ENCODE data around the gene ACADS. TPM values are rescaled to one million over a fixed set of nuclear protein-coding genes. Genes with fewer than 3 reads are reported as not detected.
A peak's percentile ranks its signal among the peaks of the same experiment; 100 is the strongest.

Gene ACADS
- total RNA-seq, 1 experiment from 2014 or later: 16.0 TPM

DNA sequence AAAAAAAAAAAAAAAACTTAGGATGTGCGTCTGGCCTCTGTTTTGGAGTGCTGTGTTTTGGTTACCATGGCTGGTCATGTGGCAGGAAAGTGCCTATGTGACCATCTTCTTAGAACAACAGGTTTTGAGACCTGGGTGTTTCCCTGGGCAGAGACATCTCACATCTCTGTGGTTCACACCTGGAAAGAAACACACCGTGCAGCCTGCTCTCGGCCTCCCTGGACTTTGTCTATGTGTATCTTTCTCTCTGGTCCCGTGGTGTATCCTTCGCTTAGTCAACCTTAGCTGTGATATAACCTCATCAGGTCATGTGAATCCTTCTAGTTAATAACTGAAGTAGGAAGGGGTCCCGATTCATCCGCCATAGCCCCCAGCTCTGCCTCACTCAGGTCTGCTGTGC, 22.6 kb downstream of the ACADS start:
- no peak for DNase-seq
- Histone ChIP-seq H3K27me3 (ENCODE audit: control insufficient read depth, insufficient read depth, low read length) (no peaks in the 10 kb centered on the region), H3K36me3 (replicated peaks; ENCODE audit: control insufficient read depth, insufficient read depth, low read length) (no peaks in the 10 kb centered on the region), H3K4me3 (ENCODE audit: insufficient read depth, low read depth, low read length) (no peak overlapping the region)

DNA sequence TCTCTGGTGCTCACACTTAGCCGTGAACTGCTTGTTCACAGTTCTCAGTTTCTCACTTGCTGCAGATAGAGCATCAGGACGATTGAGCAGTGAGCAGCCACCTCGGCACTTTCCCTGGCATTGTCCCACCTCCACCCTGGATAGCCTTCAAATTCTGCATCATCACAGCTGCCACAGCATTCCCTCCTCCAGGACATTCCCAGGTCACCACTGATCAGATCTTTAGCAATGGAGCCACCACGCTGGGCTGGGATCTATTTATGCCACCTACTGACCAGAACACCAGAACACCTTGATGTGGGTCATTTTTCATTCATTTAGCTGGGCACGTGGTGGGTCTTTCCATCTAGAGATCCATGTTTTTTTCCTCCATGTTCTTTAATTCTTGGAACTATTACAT, 23.6 kb downstream of the ACADS start:
- DNase-seq: no peak
- no peaks in the 10 kb centered on the region for H3K27me3 ChIP-seq (ENCODE audit: control insufficient read depth, insufficient read depth, low read length)
- no peak overlapping the region for H3K4me3 ChIP-seq (ENCODE audit: insufficient read depth, low read depth, low read length)
- no peaks in the 10 kb centered on the region for H3K36me3 ChIP-seq (replicated peaks; ENCODE audit: control insufficient read depth, insufficient read depth, low read length)

DNA sequence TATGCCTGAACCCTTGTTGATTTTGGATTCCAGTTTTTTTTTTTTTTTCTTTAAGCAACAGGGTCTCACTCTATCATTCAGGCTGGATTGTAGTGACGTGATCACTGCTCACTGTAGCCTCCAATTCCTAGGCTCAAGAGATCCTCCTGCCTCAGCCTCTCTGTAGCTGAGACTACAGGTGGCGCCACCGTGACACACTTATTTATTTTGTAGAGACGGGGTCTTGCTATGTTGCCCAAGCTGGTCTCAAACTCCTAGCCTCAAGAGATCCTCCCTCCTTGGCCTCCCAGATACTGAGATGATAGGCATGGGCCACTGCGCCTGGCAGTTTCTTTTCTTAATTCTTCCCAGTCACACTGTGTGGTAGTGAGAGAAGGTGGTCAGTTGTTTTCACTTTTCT, 25.2 kb downstream of the ACADS start:
- no peaks in the 10 kb centered on the region for H3K36me3 ChIP-seq (replicated peaks; ENCODE audit: control insufficient read depth, insufficient read depth, low read length)

DNA sequence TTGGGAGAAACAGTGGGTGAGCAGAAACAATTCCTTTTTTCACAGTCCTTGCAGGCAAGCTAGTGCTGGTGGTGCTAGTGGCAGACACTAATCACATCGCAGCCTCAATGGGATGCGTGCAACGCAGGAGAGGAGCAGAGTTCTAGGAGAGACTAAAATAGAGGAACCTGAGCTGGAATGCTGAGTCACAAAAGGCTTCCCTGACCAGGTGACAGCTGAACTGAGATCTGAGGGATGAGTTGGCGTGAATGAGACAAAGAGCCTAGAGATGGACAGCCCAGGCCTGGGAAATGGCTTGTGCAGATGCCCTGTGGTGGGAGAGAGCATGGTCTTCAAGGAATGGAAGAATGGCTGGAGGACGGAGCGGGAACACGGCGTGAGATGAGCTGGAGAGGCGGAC, 25.8 kb downstream of the ACADS start:
- no peak overlapping the region for H3K4me3 ChIP-seq (ENCODE audit: insufficient read depth, low read depth, low read length)
- H3K27me3 ChIP-seq (ENCODE audit: control insufficient read depth, insufficient read depth, low read length): no peaks in the 10 kb centered on the region
- H3K36me3 ChIP-seq (replicated peaks; ENCODE audit: control insufficient read depth, insufficient read depth, low read length): no peaks in the 10 kb centered on the region
- DNase-seq: no peak

More for the DNA sequence above, 25.2 kb downstream of the ACADS start:
- Histone ChIP-seq H3K27me3 (ENCODE audit: control insufficient read depth, insufficient read depth, low read length) (no peaks in the 10 kb centered on the region), H3K4me3 (ENCODE audit: insufficient read depth, low read depth, low read length) (no peak overlapping the region)
- DNase-seq: no peak

DNA sequence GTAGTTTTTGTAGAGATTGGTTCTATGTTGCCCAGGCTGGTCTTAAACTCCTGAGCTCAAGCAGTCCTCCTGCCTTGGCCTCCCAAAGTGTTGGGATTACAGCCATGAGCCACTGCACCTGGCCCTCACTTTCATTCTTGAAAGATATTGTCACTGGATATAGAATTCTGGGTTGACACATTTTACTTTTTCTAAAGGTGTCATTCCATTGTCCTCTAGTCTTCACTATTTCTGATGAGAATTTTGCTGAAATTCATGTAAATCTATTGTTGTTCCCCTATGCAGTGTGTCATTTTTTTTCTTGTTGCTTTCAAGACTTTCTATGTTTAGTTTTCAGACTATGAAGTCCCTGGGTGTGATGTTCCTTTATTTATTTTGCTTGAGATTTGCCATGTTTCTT, 29.2 kb downstream of the ACADS start:
- H3K36me3 ChIP-seq (replicated peaks; ENCODE audit: control insufficient read depth, insufficient read depth, low read length): no peaks in the 10 kb centered on the region
- no peak for DNase-seq
- H3K4me3 ChIP-seq (ENCODE audit: insufficient read depth, low read depth, low read length): no peak overlapping the region
- H3K27me3 ChIP-seq (ENCODE audit: control insufficient read depth, insufficient read depth, low read length): no peaks in the 10 kb centered on the region

DNA sequence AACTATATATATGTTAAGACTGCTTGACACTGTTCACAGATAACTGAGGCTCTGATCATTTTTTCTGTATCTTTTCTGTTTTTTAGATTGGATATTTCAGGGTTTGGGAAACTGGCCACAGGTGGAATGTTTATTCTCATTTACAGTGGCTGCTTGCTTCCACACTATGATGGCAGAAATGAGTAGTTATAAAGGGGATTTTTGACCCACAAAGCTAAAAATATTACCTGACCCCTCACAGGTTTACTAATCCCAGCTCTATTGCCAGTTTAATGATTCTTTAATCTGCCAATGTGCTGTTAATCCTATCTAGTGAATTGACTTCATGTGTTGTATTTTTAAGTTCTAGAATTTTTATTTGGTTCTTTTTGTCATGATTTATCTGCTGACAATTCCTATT, 29.6 kb downstream of the ACADS start:
- no peak for DNase-seq
- H3K36me3 ChIP-seq (replicated peaks; ENCODE audit: control insufficient read depth, insufficient read depth, low read length): no peaks in the 10 kb centered on the region
- H3K4me3 ChIP-seq (ENCODE audit: insufficient read depth, low read depth, low read length): no peak overlapping the region

DNA sequence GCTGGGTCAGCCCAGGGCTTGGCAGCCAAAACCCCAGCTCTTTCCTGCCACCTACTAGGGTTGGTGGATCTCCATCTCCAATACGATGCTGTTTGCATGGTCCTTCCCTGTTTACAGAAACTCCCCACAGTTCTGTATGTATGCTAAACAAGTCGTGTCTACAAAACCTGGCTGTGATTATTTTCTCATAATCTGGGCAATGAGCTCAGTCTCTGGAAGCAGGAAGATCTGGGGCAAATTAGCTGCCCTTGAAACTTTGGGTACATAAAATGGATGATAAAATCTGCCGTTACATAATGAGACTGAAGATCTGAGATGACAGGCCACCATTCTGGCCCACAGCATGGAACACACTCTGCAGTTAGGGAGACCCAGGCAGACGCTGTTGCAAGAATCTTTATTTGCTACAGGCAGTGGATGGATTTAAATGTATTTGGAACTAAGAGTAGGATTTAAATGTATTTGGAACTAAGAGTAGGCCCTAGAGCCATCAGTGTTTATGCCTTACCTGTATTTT, 31.7 kb downstream of the ACADS start:
- DNase-seq: no peak
- H3K36me3 ChIP-seq (replicated peaks; ENCODE audit: control insufficient read depth, insufficient read depth, low read length): no peaks in the 10 kb centered on the region
- H3K27me3 ChIP-seq (ENCODE audit: control insufficient read depth, insufficient read depth, low read length): no peaks in the 10 kb centered on the region
- H3K4me3 ChIP-seq (ENCODE audit: insufficient read depth, low read depth, low read length): no peak overlapping the region

More for the DNA sequence above, 29.6 kb downstream of the ACADS start:
- H3K27me3 ChIP-seq (ENCODE audit: control insufficient read depth, insufficient read depth, low read length): no peaks in the 10 kb centered on the region

DNA sequence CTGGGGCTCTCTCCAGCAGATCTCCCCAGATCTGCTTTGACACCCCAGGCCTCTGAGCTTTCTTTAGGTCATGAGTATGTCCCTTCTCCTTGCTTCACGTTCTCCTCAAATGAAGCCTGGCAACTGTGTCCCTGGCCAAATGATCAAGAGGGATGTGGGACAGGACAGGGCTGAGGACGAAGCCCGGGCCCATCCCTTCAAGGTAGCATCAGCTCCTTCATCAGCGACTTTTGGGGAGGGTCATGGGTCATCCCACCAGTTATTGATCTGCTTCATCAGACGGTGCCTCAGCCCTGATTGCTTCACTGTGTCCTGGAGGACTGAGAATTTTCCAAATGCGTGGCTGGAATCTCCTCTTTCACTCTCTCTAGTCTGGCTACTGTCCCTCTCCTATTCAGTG, 32.3 kb downstream of the ACADS start:
- Histone ChIP-seq H3K36me3 (replicated peaks; ENCODE audit: control insufficient read depth, insufficient read depth, low read length) (no peaks in the 10 kb centered on the region), H3K4me3 (ENCODE audit: insufficient read depth, low read depth, low read length) (no peak overlapping the region), H3K27me3 (ENCODE audit: control insufficient read depth, insufficient read depth, low read length) (no peaks in the 10 kb centered on the region)
- no peak for DNase-seq

DNA sequence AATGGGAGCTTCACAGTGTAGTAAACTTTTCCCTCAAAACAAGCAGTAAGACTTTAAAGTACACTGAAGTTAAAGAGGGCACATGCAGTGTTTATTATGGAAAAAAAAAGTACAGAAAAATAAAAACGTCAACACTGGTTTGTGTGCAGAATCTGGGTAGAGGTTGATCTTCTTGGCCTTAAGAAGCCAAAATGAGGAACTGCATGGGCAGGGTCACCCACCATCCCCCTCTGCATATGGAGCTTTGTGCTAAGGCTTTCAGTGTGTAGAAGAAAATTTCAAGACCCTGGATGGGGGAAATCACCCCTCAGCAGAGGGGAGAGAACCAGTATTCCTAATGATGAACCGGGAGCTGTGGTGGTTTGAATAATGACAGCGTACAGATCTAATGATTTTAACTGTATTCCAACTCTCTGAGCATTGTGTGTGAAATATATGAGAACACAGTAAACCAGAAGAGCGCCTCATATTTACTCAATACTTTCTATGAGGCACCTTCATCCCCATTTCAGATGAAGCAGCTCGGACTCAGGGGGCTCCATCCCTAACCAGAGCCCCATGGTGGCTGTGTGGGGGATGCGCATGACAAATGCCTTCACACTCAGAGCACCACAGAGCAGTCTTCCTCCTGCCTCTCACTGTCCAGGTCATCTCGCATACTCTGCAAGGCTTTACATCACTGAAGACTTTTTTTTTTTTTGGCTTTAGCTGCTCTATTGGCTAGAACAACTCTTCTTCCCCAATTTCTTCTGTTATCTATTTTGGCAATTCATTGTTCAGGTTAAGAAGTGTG, 33.4 kb downstream of the ACADS start:
- DNase-seq: peak; percentile 73
- Histone ChIP-seq H3K27me3 (ENCODE audit: control insufficient read depth, insufficient read depth, low read length) (no peaks in the 10 kb centered on the region), H3K36me3 (replicated peaks; ENCODE audit: control insufficient read depth, insufficient read depth, low read length) (peaks cover 1% of the 10 kb centered on the region), H3K4me3 (ENCODE audit: insufficient read depth, low read depth, low read length) (no peak overlapping the region)

DNA sequence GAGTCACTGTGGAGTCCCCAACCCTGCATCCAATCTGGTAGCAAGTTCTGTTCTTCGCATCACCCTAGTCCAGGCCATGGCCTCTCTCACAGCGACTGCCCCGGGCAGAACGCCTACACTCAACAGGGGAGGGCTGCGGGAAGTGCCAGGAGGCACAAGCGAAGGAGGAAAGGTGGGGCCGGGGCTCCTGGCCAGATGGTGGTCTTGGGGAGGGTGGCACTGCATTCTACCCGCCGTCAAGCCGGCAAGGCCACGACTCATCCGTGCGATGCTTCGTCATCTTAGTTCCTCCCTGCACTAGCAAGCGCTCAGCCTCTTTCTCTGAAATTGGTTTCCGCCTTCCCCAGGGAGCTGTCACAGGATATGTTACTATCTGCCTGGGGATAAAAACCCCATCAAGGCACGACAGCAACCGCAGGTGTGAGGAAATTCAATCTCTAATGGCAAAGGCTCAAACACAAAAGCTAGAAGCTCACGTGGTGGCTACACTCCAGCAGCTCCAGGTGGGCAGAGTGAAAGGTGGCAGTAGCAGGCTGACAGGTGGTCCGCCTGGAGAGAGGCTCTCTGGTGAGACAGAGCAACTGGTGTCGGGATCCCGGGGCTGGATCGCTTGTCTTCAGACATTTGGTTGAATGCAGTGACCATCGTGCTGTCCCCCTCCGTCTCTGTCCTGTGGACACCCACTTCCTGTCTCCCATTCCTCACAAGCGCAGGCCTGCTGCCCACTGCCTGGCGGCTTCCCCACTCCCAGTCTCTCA, 34.1 kb downstream of the ACADS start:
- DNase-seq: no peak
- no peaks in the 10 kb centered on the region for H3K27me3 ChIP-seq (ENCODE audit: control insufficient read depth, insufficient read depth, low read length)
- H3K4me3 ChIP-seq (ENCODE audit: insufficient read depth, low read depth, low read length): no peak overlapping the region
- peaks cover 1% of the 10 kb centered on the region for H3K36me3 ChIP-seq (replicated peaks; ENCODE audit: control insufficient read depth, insufficient read depth, low read length)

DNA sequence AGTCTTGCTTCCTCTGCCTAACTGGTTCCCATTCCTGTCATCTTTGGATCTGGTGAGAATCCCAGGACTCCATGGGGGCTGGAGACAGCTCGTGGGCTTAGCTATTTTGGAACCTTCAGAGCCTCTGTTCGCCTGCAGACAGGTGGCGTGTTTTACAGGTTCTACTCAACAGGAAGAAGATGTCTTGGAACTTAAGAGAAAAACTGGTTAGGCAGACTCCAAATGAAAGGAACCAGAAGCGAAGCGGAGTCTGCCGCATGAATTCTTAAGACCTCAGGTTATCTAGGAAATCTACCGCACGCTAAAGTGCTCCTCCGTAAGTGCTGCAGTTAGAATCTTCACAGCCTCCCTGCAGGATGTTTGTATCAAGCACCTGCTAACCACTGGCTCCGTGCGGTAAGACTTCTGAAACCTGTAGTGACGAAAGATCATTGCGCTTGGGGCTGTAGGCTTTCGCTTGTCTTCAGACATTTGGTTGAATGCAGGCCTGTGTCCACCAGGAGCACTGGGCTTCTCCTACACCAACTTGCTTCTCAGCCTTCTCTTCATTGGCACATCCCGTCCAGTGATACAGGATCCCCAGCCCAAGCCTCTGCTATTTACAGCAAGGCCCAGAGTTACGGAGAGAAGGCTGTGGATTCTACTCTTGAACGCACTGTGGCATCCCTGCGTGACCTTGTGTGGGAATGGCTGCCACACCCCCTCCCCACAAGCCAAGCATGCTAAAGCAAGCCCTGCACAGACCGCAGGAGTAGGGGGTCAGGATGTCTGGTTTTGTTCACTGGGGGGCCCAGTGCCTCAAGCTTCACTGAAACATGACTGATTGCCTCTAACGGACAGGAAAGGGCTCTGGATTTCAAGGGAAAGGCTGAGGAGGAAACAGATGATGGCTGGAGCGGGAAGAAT, 35.0 kb downstream of the ACADS start:
- H3K4me3 ChIP-seq (ENCODE audit: insufficient read depth, low read depth, low read length): no peak overlapping the region
- H3K27me3 ChIP-seq (ENCODE audit: control insufficient read depth, insufficient read depth, low read length): no peaks in the 10 kb centered on the region
- DNase-seq: no peak
- H3K36me3 ChIP-seq (replicated peaks; ENCODE audit: control insufficient read depth, insufficient read depth, low read length): peaks cover 1% of the 10 kb centered on the region

DNA sequence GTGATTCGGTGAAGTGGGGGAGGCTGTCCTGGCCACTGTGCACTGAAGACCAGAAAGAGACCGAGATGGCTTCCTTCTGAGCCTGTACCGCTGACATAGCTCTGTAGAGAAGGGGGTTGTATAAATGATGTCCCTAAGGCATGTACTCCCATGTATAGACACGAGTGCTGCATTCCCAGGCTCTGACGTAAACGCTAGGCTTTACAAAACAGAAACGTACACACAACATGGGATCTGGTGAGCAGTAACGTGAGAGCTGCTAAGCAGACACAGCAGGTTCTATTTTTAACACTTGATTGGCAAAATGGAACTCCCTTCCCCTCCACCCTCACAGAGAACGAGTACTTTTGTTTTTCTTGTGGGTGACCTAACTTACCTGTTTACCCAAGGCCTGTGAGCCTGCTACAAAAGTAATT, 35.9 kb downstream of the ACADS start:
- Histone ChIP-seq H3K27me3 (ENCODE audit: control insufficient read depth, insufficient read depth, low read length) (no peaks in the 10 kb centered on the region), H3K4me3 (ENCODE audit: insufficient read depth, low read depth, low read length) (no peak overlapping the region), H3K36me3 (replicated peaks; ENCODE audit: control insufficient read depth, insufficient read depth, low read length) (peaks cover 5% of the 10 kb centered on the region)
- DNase-seq: no peak

DNA sequence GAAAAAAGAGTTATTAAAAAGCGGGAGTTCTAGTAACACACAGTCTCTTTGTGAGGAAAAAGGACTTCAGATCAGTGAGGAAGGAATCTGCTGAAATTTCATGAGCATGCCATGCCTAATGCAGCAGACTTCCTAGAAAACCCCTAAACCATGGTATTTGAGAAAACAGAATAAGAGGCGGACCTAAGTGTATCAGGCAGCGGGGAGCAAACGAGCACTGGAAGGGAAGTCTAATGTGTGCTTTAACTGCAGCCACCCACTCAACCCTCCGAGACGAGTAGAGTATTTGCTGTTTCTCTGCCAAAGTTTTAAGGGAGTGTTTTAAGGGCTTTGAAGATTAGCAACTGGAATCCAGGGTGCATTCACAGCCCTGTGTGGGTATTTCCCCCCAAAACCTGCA, 36.5 kb downstream of the ACADS start:
- Histone ChIP-seq H3K36me3 (replicated peaks; ENCODE audit: control insufficient read depth, insufficient read depth, low read length) (peaks cover 10% of the 10 kb centered on the region), H3K4me3 (ENCODE audit: insufficient read depth, low read depth, low read length) (no peak overlapping the region), H3K27me3 (ENCODE audit: control insufficient read depth, insufficient read depth, low read length) (no peaks in the 10 kb centered on the region)
- DNase-seq: no peak

DNA sequence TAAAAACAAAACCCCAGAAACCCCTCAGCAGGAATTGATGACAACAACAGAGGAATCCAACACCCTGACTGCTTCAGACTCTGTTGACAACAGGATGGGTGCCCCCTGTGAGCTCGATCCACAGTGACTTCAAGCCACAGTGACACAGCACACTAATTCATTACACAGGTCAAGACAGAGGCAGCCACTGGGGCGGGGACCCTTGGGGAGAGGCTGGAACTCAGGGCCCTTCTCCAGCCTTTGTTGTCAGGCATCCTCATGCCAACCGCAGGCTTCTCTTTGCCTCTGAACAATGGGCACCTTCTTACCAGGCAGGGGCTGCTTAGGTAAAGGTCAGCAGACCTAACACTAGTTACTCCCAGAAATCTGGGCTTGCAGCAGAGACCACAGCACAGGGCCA, 37.6 kb downstream of the ACADS start:
- Histone ChIP-seq H3K27me3 (ENCODE audit: control insufficient read depth, insufficient read depth, low read length) (no peaks in the 10 kb centered on the region), H3K4me3 (ENCODE audit: insufficient read depth, low read depth, low read length) (no peak overlapping the region), H3K36me3 (replicated peaks; ENCODE audit: control insufficient read depth, insufficient read depth, low read length) (peaks cover 16% of the 10 kb centered on the region)
- DNase-seq: no peak
